ENCODE measurements around the gene PXDN. TPM values are rescaled to one million over a fixed set of nuclear protein-coding genes. Genes with fewer than 3 reads are reported as not detected.

Gene PXDN
- total and polyA plus RNA-seq, 9 of the 15 experiments (the other 6 are each of a cell fraction or from before 2014, with no cell fraction given) = 0.49 TPM; not detected in 8

- TF ChIP-seq GABPB1 (CRISPR knock-in tag; IDR thresholded peaks at IDR 0.05) (no peak), ZNF830 (CRISPR knock-in tag; IDR thresholded peaks at IDR 0.05) (no peak), ZNF140 (CRISPR knock-in tag; IDR thresholded peaks at IDR 0.05) (no peak), SPI1 (IDR thresholded peaks at IDR 0.05; ENCODE audit: borderline replicate concordance, low read depth, low read length) (no peak), PHB2 (IDR thresholded peaks at IDR 0.05; ENCODE audit: low read depth) (no peak), KLF16 (IDR thresholded peaks at IDR 0.05) (no peak)
- TF ChIP-seq, protein P1, sequence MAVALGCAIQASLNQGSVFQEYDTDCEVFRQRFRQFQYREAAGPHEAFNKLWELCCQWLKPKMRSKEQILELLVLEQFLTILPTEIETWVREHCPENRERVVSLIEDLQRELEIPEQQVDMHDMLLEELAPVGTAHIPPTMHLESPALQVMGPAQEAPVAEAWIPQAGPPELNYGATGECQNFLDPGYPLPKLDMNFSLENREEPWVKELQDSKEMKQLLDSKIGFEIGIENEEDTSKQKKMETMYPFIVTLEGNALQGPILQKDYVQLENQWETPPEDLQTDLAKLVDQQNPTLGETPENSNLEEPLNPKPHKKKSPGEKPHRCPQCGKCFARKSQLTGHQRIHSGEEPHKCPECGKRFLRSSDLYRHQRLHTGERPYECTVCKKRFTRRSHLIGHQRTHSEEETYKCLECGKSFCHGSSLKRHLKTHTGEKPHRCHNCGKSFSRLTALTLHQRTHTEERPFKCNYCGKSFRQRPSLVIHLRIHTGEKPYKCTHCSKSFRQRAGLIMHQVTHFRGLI (CRISPR knock-in tag; IDR thresholded peaks at IDR 0.05) = no peak
- TF ChIP-seq, protein P2, sequence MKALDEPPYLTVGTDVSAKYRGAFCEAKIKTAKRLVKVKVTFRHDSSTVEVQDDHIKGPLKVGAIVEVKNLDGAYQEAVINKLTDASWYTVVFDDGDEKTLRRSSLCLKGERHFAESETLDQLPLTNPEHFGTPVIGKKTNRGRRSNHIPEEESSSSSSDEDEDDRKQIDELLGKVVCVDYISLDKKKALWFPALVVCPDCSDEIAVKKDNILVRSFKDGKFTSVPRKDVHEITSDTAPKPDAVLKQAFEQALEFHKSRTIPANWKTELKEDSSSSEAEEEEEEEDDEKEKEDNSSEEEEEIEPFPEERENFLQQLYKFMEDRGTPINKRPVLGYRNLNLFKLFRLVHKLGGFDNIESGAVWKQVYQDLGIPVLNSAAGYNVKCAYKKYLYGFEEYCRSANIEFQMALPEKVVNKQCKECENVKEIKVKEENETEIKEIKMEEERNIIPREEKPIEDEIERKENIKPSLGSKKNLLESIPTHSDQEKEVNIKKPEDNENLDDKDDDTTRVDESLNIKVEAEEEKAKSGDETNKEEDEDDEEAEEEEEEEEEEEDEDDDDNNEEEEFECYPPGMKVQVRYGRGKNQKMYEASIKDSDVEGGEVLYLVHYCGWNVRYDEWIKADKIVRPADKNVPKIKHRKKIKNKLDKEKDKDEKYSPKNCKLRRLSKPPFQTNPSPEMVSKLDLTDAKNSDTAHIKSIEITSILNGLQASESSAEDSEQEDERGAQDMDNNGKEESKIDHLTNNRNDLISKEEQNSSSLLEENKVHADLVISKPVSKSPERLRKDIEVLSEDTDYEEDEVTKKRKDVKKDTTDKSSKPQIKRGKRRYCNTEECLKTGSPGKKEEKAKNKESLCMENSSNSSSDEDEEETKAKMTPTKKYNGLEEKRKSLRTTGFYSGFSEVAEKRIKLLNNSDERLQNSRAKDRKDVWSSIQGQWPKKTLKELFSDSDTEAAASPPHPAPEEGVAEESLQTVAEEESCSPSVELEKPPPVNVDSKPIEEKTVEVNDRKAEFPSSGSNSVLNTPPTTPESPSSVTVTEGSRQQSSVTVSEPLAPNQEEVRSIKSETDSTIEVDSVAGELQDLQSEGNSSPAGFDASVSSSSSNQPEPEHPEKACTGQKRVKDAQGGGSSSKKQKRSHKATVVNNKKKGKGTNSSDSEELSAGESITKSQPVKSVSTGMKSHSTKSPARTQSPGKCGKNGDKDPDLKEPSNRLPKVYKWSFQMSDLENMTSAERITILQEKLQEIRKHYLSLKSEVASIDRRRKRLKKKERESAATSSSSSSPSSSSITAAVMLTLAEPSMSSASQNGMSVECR (CRISPR knock-in tag; IDR thresholded peaks at IDR 0.05) = no peak
Observed at GRCh38 chr2:1704631-1705556, 39.4 kb downstream of the PXDN start (continued).

Data from K562 (cell line).